ENCODE data around the gene MYOC. TPM values are rescaled to one million over a fixed set of nuclear protein-coding genes. Genes with fewer than 3 reads are reported as not detected.
"Not testable (repeated sequence)": the region's sequence is repeated elsewhere in the genome, so short reads cannot be mapped to it uniquely, and the experiment has no call there.

The MYOC gene
- total RNA-seq, 1 donor: not detected

DNA sequence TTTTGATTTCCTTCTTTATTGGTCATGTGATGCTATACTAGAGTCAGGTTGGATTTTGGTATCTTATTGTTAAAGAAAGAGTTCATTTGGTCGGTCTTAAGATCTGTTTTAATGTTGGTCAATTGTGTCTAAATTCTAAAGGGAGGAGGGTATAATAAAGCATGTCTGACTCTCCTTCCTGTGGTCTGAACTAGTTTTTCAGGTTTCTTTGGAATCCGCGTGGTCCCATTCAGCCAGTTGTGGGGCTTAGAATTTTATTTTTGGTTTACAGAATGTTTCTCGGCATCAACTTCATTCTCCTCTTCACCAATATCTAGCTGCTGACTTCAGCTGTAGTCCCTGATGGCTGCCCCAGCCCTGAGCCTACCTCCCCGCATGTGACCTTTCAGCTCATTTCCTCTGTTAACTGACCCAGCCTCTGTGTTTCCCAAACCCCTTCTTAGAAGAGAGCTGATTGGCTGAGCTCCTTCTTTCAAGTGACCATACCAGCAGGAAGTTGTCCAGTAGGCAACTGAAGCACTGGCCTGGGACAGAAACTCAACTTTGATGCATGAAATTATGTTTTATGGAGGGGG, 8.7 kb upstream of the MYOC start:
- no peaks in the 10 kb centered on the region for H3K4me1 ChIP-seq (ENCODE audit: insufficient read depth, low read length)
- no peaks in the 10 kb centered on the region for H3K27me3 ChIP-seq (ENCODE audit: insufficient read depth, low read length)
- no peak overlapping the region for H3K4me3 ChIP-seq (ENCODE audit: low read length)
- no peaks in the 10 kb centered on the region for H3K9me3 ChIP-seq (ENCODE audit: low read depth, low read length)

DNA sequence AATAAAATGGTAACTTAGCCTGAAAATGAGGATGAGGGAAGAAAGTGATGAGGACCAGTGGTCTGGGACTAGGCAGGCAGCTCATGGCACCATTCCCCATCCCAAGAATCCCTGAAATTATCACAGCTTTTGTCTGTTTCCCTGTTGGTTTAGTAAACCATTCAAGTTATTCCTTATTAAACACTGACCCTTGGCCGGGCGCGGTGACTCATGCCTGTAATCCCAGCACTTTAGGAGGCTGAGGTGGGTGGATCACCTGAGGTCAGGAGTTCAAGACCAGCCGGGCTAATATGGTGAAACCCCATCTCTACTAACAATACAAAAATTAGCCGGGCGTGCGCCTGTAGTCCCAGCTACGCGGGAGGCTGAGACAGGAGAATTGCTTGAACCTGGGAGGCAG, 3.7 kb upstream of the MYOC start:
- H3K9me3 ChIP-seq (ENCODE audit: low read depth, low read length); H3K4me3 ChIP-seq (ENCODE audit: low read length); H3K27me3 ChIP-seq (ENCODE audit: insufficient read depth, low read length); H3K4me1 ChIP-seq (ENCODE audit: insufficient read depth, low read length): not testable (repeated sequence)

- Histone ChIP-seq H3K27me3 (ENCODE audit: insufficient read depth, low read length) (no peaks in the 10 kb centered on the region), H3K4me3 (ENCODE audit: low read length) (no peak overlapping the region)
Measured at GRCh38 chr1:171655746-171656116, 3.2 kb upstream of the MYOC start.

DNA sequence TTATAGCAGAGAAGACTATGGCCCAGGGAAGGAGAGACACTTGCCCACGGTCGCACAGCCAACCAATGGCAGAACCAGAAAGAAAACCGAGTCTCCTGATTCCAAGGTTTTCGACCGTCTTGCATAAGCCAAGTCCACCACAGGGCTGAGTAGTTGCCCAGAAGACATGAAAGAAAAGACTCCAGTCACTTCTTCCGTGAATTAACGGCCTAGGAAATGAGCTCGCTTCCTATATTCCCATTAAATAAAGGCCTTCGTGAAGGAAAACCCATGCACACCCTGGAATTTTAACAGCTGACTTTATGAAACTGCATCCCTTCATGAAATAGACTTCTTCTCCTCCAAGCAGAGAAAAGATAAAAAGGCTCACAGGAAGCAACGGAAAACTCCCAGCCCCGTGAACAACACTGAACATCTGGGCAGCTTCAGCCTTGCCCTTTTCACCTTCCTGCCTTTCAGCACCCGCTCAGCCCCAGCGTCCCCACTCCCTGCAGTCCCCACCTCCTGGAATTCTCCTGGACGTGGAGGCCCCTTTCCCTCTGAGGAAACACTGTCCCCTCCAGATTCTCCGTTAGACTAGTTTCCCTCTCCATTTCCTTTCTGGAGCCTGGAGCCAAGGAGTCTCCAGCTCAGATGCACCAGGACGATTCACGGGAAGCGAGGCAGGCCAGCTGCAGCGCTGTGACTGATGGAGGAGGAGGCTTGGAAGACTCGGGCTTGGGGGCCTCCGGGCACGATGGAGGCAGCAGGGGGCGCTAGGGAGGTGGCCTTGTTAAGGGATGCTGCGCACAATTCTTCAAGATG, 2.7 kb upstream of the MYOC start:
- no peaks in the 10 kb centered on the region for H3K27me3 ChIP-seq (ENCODE audit: insufficient read depth, low read length)
- no peak overlapping the region for H3K4me3 ChIP-seq (ENCODE audit: low read length)
- H3K4me1 ChIP-seq (ENCODE audit: insufficient read depth, low read length): peaks cover 7% of the 10 kb centered on the region
- H3K9me3 ChIP-seq (ENCODE audit: low read depth, low read length): no peaks in the 10 kb centered on the region

More at GRCh38 chr1:171655746-171656116, 3.2 kb upstream of the MYOC start:
- Histone ChIP-seq H3K9me3 (ENCODE audit: low read depth, low read length) (no peaks in the 10 kb centered on the region), H3K4me1 (ENCODE audit: insufficient read depth, low read length) (peaks cover 7% of the 10 kb centered on the region)

DNA sequence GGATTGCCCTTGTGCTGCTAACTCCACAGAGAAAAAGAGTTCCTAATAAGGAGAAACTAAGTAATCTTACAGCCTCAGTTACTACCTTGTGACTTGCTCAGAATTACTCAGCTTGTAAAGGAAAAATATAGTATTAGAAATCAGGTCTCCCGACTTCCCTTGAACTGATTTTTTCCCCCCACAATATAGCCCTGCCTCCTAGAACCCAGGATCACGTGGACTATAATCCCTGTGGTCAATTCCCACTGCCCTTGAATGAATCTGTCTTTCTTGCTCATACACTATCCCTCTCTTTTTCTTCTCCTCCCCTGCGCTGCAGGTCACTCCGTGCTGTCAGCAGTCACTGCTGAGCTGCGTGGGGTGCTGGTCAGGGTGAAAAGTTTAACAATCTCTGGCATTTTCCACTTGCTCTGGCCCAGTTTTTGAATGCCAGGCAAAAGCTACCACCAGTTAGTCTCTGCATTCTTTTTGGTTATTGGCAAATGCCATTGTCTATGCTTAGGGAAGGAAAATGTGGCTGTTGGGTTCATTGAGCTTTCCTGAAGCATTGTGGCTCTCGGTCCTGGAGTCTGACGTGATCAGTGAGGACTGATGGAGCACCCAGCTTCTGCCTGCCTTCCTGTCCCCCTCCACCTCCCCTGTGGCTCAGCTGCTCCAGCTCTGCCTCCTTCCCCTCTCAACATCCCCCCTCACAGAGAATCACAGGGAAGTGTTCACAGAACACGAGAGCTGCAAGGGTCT, 1.9 kb upstream of the MYOC start:
- H3K4me3 ChIP-seq (ENCODE audit: low read length): no peak overlapping the region
- no peaks in the 10 kb centered on the region for H3K9me3 ChIP-seq (ENCODE audit: low read depth, low read length)
- H3K27me3 ChIP-seq (ENCODE audit: insufficient read depth, low read length): no peaks in the 10 kb centered on the region
- peaks cover 7% of the 10 kb centered on the region for H3K4me1 ChIP-seq (ENCODE audit: insufficient read depth, low read length)

GRCh38 chr1:171653796-171654195, 1.3 kb upstream of the MYOC start:
- no peaks in the 10 kb centered on the region for H3K9me3 ChIP-seq (ENCODE audit: low read depth, low read length)
- H3K4me1 ChIP-seq (ENCODE audit: insufficient read depth, low read length): peaks cover 7% of the 10 kb centered on the region
- H3K4me3 ChIP-seq (ENCODE audit: low read length): no peak overlapping the region
- no peaks in the 10 kb centered on the region for H3K27me3 ChIP-seq (ENCODE audit: insufficient read depth, low read length)

DNA sequence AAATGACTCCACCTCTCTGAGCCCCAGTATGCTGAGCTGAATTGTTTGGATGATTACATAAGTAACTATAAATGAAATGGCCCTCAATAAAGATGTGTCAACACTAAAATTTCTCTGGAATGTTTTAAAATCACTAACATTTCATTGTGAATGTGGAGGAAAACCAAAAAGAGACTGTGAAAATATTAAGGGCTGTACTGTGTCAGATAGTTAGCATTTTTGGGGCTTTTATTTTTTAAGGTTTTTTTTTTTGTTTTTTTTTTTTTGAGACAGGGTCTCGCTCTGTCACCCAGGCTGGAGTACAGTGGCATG, 6.3 kb downstream of the MYOC start:
- H3K27me3 ChIP-seq (ENCODE audit: insufficient read depth, low read length): no peaks in the 10 kb centered on the region
- peaks cover 3% of the 10 kb centered on the region for H3K4me1 ChIP-seq (ENCODE audit: insufficient read depth, low read length)
- no peak overlapping the region for H3K4me3 ChIP-seq (ENCODE audit: low read length)
- H3K9me3 ChIP-seq (ENCODE audit: low read depth, low read length): no peaks in the 10 kb centered on the region

GRCh38 chr1:171645553-171646248, 6.8 kb downstream of the MYOC start:
- Histone ChIP-seq H3K9me3 (ENCODE audit: low read depth, low read length) (no peaks in the 10 kb centered on the region), H3K4me3 (ENCODE audit: low read length) (no peak overlapping the region), H3K27me3 (ENCODE audit: insufficient read depth, low read length) (no peaks in the 10 kb centered on the region), H3K4me1 (ENCODE audit: insufficient read depth, low read length) (peaks cover 3% of the 10 kb centered on the region)

DNA sequence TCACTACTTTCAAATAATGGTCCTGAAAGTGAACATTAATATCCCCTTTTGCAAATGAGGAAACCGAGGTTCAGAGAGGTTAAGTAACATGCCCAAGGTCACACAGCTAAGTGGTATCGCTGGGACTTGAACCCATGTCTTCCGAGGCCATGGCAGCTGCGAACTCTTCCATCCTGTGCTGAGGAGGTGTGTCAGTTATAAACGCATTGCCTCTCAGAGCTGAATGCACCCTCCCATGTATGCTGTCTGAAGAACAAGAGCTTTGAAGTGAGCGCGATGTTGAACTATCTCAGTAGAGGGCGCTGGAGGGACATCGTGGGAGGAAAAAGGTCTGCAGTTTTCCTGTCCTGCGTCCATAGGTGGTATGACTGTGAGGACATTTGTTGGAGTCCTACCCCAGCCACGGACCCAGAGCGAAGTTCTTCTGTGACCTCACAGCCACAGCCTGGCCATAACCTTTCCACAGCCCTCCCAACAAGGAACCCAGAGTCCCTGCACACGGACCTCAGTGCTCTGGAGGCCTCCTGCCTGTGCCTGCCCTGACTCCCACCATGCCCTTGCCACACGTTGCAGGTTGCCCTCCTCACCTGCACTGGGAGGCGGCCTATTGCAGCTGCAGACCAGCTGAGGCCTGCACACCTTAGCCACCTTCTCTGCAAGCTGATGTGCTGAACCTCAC, 7.5 kb downstream of the MYOC start:
- Histone ChIP-seq H3K27me3 (ENCODE audit: insufficient read depth, low read length) (no peaks in the 10 kb centered on the region), H3K4me1 (ENCODE audit: insufficient read depth, low read length) (peaks cover 3% of the 10 kb centered on the region), H3K4me3 (ENCODE audit: low read length) (no peak overlapping the region), H3K9me3 (ENCODE audit: low read depth, low read length) (no peaks in the 10 kb centered on the region)

- Histone ChIP-seq H3K27me3 (ENCODE audit: insufficient read depth, low read length) (no peaks in the 10 kb centered on the region), H3K4me1 (ENCODE audit: insufficient read depth, low read length) (peaks cover 3% of the 10 kb centered on the region), H3K4me3 (ENCODE audit: low read length) (no peak overlapping the region), H3K9me3 (ENCODE audit: low read depth, low read length) (no peaks in the 10 kb centered on the region)
Measured at GRCh38 chr1:171643156-171643555, 9.3 kb downstream of the MYOC start.

DNA sequence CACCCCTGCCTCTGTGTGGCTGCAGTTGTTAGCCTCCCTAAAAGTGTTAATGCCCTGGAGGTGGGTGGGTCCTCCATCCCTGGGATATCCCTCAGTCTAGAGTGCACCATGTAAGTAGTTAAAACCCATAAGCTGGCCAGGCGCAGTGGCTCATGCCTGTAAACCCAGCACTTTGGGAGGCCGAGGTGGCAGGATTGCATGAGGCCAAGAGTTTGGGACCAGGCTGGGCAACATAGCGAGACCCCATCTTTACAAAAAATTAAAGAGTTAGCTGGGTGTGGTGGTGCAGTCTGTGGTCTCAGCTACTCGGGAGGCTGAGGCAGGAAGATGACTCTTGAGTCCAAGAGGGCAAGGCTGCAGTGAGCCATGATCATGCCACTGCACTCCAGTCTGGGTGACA, 10.3 kb downstream of the MYOC start:
- H3K9me3 ChIP-seq (ENCODE audit: low read depth, low read length): no peaks in the 10 kb centered on the region
- peaks cover 3% of the 10 kb centered on the region for H3K4me1 ChIP-seq (ENCODE audit: insufficient read depth, low read length)
- no peak overlapping the region for H3K4me3 ChIP-seq (ENCODE audit: low read length)
- no peaks in the 10 kb centered on the region for H3K27me3 ChIP-seq (ENCODE audit: insufficient read depth, low read length)

DNA sequence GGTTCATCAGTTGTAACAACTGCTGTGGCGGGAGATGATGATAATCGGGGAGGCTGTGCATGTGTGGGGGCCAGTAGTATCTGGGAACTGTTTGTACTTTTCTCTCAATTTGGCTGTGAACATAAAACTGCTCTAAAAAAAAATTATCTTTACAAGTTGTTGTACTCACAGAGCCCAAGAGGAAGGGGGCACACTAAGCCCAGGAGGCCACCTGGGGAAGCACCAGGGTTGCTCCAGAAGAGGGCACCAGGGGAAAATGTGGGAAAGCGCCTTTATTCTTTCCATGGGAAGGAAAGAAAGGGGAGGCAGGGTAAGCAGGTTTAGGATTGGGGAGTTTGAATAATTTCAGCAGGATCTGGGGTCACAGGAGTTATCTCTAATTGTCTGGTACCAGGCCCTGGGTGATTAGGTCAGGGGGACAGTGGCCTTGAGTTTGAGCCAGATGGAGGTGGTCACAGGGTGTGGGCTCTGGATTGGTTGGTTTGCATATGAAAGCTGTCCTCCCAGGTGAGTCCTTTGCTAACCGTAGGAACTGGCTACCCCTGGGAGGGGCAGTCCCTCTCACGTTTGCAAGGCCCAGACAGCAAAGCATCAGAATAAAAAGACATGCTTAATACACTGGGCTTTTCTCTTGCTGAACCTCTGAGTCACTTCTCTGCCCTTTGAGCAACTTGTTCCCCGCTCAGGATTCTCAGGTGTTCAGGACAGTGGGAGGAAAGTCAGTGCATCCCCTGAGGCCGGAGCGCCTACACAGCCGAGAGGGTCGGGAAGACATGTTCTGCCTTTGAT, 11.2 kb downstream of the MYOC start:
- H3K27me3 ChIP-seq (ENCODE audit: insufficient read depth, low read length): no peaks in the 10 kb centered on the region
- peaks cover 3% of the 10 kb centered on the region for H3K4me1 ChIP-seq (ENCODE audit: insufficient read depth, low read length)
- no peaks in the 10 kb centered on the region for H3K9me3 ChIP-seq (ENCODE audit: low read depth, low read length)
- no peak overlapping the region for H3K4me3 ChIP-seq (ENCODE audit: low read length)

GRCh38 chr1:171640225-171640624, 12.3 kb downstream of the MYOC start:
- peaks cover 3% of the 10 kb centered on the region for H3K4me1 ChIP-seq (ENCODE audit: insufficient read depth, low read length)
- no peaks in the 10 kb centered on the region for H3K27me3 ChIP-seq (ENCODE audit: insufficient read depth, low read length)
- no peak overlapping the region for H3K4me3 ChIP-seq (ENCODE audit: low read length)
- H3K9me3 ChIP-seq (ENCODE audit: low read depth, low read length): no peaks in the 10 kb centered on the region

DNA sequence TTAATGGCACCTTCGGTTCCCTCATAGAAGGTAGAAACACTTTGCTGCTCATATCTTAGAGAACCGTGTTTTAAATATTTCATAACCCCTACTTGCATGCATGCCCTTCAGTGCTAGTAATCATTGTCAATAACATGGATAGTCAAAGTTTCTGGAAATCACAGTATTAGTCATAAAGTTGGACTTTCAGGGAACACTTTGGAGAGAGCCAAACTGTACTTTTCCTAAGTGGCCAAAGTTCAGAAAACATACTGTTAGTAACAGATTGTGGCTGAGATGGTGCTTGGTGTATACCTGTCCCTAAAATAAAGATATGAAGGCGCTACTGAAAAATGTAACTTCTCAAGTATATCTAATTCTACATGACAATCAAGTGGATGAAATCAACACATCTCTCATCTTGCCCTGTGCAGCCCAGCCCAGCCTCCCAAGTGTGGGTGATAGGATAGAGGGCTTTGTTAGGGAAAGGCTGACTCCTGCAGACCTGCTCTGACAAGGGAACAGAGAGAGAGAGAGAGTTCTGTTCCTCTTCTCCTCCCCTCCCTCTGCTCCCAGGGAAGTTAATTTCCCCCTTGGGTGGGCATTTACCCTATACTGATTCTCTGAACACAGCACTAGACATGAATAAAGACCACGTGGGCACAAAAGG, 14.4 kb downstream of the MYOC start:
- Histone ChIP-seq H3K4me1 (ENCODE audit: insufficient read depth, low read length) (no peaks in the 10 kb centered on the region), H3K27me3 (ENCODE audit: insufficient read depth, low read length) (no peaks in the 10 kb centered on the region), H3K9me3 (ENCODE audit: low read depth, low read length) (no peaks in the 10 kb centered on the region), H3K4me3 (ENCODE audit: low read length) (no peak overlapping the region)

Measured in mononuclear cell (primary cell).